ENCODE results near the gene POC1A.

DNA sequence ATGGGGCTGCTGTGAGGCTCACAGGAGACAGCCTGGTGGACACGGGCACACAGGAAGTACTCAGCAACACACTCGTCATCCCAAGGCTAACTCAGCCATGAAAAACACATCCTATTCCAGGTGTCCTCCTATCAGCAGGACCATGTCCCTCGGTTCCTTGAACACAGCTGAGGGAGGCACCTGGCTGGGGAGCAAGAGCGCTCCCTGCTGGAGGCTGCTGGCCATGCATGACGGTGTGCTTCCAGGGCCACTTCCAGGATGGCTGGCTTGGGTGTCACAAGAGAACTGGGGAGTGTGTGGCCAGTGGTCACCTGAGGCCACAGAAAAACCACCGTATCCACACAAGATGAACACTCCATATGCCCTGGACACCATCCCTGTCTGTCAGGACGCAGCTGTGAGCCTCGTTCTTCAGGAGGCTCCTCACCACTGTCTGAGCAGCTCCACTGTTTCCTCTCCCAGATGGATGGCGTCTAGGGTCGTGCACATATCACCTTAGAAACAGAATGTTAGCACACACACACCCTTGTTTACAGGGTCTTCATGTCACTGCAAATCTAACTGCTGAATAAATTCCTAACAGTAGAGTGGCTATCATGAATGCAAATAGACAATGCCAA lies 31.0 kb downstream of the POC1A start:
- no peak for TF ChIP-seq POLR2A (IDR thresholded peaks at IDR 0.05)
- TF ChIP-seq, protein P1, sequence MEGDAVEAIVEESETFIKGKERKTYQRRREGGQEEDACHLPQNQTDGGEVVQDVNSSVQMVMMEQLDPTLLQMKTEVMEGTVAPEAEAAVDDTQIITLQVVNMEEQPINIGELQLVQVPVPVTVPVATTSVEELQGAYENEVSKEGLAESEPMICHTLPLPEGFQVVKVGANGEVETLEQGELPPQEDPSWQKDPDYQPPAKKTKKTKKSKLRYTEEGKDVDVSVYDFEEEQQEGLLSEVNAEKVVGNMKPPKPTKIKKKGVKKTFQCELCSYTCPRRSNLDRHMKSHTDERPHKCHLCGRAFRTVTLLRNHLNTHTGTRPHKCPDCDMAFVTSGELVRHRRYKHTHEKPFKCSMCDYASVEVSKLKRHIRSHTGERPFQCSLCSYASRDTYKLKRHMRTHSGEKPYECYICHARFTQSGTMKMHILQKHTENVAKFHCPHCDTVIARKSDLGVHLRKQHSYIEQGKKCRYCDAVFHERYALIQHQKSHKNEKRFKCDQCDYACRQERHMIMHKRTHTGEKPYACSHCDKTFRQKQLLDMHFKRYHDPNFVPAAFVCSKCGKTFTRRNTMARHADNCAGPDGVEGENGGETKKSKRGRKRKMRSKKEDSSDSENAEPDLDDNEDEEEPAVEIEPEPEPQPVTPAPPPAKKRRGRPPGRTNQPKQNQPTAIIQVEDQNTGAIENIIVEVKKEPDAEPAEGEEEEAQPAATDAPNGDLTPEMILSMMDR (IDR thresholded peaks at IDR 0.05): peak; percentile 79 to 89 (median 88)

Measured in uterus (tissue), 2 donors.